ENCODE measurements around the gene ITGBL1. TPM values are rescaled to one million over a fixed set of nuclear protein-coding genes. Genes with fewer than 3 reads are reported as not detected.

Gene ITGBL1
- total RNA-seq, 1 experiment from 2014 or later = not detected

DNA sequence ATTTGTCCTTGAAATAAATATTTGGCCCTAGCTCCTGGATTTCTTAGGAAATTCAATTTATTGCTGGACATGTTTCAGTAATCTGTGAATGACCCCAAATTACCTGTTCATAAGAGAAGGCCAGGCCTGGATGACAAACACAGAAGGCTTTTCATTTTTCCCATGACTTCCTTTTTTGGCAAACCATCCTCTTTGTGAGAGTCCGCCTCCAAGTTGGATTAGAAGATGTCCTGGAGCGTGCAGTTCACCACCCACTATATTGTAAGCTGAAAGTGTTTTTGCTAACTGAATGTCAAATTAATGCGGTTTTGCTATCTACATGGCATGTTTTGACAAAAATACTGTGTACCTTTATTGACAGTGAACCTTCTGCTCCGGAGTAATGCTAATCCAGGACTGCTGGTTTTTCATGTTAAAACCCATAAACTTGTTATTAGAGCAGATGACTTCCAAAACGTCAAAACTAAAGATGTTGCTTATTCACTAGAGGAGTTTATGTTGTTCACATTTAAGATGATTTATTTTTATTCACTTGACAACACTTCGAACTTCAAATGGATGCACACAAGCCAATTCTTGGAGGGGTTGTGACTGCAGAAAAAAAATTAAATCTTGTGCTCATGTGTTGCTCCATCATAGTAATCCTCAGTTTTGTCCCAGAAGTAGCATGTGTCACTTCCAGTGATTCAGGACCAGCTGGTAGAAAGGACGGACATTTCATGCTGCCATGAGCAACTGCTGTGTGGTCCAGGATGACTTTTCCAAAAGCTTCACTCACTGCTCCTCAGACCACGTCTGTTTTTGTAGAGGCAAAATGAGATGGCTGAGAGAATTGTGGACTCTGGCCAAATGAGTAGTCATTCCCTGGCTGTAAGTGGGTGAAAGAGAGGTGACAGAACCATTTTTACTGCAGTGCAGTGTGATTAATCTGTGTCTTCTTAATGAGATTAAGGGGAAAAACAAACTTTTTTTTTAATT is 71.0 kb downstream of the ITGBL1 start:
- POLR2A ChIA-PET = interaction anchor here (1.1 kb wide), 1 partner anchor 10 kb away, joined by 3 read pairs; no protein-coding TSS in a partner anchor
- intact Hi-C loops (cut with micrococcal nuclease) = no loop called here
- no TSS peak for BruUV-seq (replicated peaks)
- no peak overlapping the region for H3K27ac Mint-ChIP-seq (ENCODE audit: low read depth, unreplicated experiment)
- no peaks in the 10 kb centered on the region for H3K27me3 Mint-ChIP-seq (ENCODE audit: insufficient read depth, unreplicated experiment)
- CTCF ChIA-PET = interaction anchor here (0.6 to 2.8 kb wide), 4 partner anchors 9 to 718 kb away, joined by 3 to 13 read pairs (median 4); no protein-coding TSS in a partner anchor
- H3K36me3 Mint-ChIP-seq (ENCODE audit: insufficient read depth, unreplicated experiment) = no peaks in the 10 kb centered on the region
- DNase-seq (ENCODE audit: unreplicated experiment) = peak; percentile 51
- TF ChIP-seq, protein P1, sequence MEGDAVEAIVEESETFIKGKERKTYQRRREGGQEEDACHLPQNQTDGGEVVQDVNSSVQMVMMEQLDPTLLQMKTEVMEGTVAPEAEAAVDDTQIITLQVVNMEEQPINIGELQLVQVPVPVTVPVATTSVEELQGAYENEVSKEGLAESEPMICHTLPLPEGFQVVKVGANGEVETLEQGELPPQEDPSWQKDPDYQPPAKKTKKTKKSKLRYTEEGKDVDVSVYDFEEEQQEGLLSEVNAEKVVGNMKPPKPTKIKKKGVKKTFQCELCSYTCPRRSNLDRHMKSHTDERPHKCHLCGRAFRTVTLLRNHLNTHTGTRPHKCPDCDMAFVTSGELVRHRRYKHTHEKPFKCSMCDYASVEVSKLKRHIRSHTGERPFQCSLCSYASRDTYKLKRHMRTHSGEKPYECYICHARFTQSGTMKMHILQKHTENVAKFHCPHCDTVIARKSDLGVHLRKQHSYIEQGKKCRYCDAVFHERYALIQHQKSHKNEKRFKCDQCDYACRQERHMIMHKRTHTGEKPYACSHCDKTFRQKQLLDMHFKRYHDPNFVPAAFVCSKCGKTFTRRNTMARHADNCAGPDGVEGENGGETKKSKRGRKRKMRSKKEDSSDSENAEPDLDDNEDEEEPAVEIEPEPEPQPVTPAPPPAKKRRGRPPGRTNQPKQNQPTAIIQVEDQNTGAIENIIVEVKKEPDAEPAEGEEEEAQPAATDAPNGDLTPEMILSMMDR (IDR thresholded peaks at IDR 0.05; ENCODE audit: unreplicated experiment) = no peak
- H3K4me1 Mint-ChIP-seq (ENCODE audit: insufficient read depth, unreplicated experiment) = peaks cover 10% of the 10 kb centered on the region
- no peak overlapping the region for H3K4me3 Mint-ChIP-seq (ENCODE audit: unreplicated experiment)
- no peaks in the 10 kb centered on the region for H3K9me3 Mint-ChIP-seq (ENCODE audit: unreplicated experiment)

- no peak for DNase-seq (ENCODE audit: unreplicated experiment)
- Mint-ChIP-seq H3K27ac (ENCODE audit: low read depth, unreplicated experiment) (no peak overlapping the region), H3K4me1 (ENCODE audit: insufficient read depth, unreplicated experiment) (peaks cover 10% of the 10 kb centered on the region), H3K4me3 (ENCODE audit: unreplicated experiment) (no peak overlapping the region), H3K9me3 (ENCODE audit: unreplicated experiment) (no peaks in the 10 kb centered on the region), H3K27me3 (ENCODE audit: insufficient read depth, unreplicated experiment) (no peaks in the 10 kb centered on the region), H3K36me3 (ENCODE audit: insufficient read depth, unreplicated experiment) (no peaks in the 10 kb centered on the region)
- ChIA-PET POLR2A (interaction anchor here (0.5 kb wide), 1 partner anchor 691 kb away, joined by 3 read pairs; no protein-coding TSS in a partner anchor), CTCF (interaction anchor here (1.0 kb wide), 1 partner anchor 11 kb away, joined by 4 read pairs; no protein-coding TSS in a partner anchor)
- BruUV-seq (replicated peaks) = no TSS peak
- intact Hi-C loops (cut with micrococcal nuclease) = no loop called here
- TF ChIP-seq, protein P1 (IDR thresholded peaks at IDR 0.05; ENCODE audit: unreplicated experiment) = no peak
Observed at GRCh38 chr13:101527130-101527529, 74.7 kb downstream of the ITGBL1 start.

GRCh38 chr13:101529422-101529821 is 76.9 kb downstream of the ITGBL1 start:
- intact Hi-C loops (cut with micrococcal nuclease) = no loop called here
- TF ChIP-seq, protein P1 (IDR thresholded peaks at IDR 0.05; ENCODE audit: unreplicated experiment) = no peak
- DNase-seq (ENCODE audit: unreplicated experiment) = peak; percentile 40
- ChIA-PET POLR2A (no interaction called here), CTCF (no interaction called here)
- Mint-ChIP-seq H3K36me3 (ENCODE audit: insufficient read depth, unreplicated experiment) (no peaks in the 10 kb centered on the region), H3K9me3 (ENCODE audit: unreplicated experiment) (no peaks in the 10 kb centered on the region), H3K4me3 (ENCODE audit: unreplicated experiment) (no peak overlapping the region), H3K4me1 (ENCODE audit: insufficient read depth, unreplicated experiment) (peaks cover 6% of the 10 kb centered on the region), H3K27ac (ENCODE audit: low read depth, unreplicated experiment) (no peak overlapping the region), H3K27me3 (ENCODE audit: insufficient read depth, unreplicated experiment) (no peaks in the 10 kb centered on the region)
- no TSS peak for BruUV-seq (replicated peaks)

- H3K36me3 Mint-ChIP-seq (ENCODE audit: insufficient read depth, unreplicated experiment) = no peaks in the 10 kb centered on the region
- no peak overlapping the region for H3K27ac Mint-ChIP-seq (ENCODE audit: low read depth, unreplicated experiment)
- BruUV-seq (replicated peaks) = no TSS peak
- ChIA-PET CTCF (no interaction called here), POLR2A (no interaction called here)
- TF ChIP-seq, protein P1 (IDR thresholded peaks at IDR 0.05; ENCODE audit: unreplicated experiment) = no peak
- no peak for DNase-seq (ENCODE audit: unreplicated experiment)
- intact Hi-C loops (cut with micrococcal nuclease) = no loop called here
- no peak overlapping the region for H3K4me3 Mint-ChIP-seq (ENCODE audit: unreplicated experiment)
- H3K9me3 Mint-ChIP-seq (ENCODE audit: unreplicated experiment) = no peaks in the 10 kb centered on the region
- H3K4me1 Mint-ChIP-seq (ENCODE audit: insufficient read depth, unreplicated experiment) = peaks cover 6% of the 10 kb centered on the region
- no peaks in the 10 kb centered on the region for H3K27me3 Mint-ChIP-seq (ENCODE audit: insufficient read depth, unreplicated experiment)
Observed at GRCh38 chr13:101530293-101530692, 77.8 kb downstream of the ITGBL1 start.
